DLD1 (cell line): ENCODE measurements around the gene DNM1L.

Experiments used
- in situ Hi-C: cut with HindIII; loops from 2 replicates; pipeline ENCODE4 v1.10.0; 2017; ENCODE audit warnings: low sequenced_read_pairs

DNM1L gene

DNA sequence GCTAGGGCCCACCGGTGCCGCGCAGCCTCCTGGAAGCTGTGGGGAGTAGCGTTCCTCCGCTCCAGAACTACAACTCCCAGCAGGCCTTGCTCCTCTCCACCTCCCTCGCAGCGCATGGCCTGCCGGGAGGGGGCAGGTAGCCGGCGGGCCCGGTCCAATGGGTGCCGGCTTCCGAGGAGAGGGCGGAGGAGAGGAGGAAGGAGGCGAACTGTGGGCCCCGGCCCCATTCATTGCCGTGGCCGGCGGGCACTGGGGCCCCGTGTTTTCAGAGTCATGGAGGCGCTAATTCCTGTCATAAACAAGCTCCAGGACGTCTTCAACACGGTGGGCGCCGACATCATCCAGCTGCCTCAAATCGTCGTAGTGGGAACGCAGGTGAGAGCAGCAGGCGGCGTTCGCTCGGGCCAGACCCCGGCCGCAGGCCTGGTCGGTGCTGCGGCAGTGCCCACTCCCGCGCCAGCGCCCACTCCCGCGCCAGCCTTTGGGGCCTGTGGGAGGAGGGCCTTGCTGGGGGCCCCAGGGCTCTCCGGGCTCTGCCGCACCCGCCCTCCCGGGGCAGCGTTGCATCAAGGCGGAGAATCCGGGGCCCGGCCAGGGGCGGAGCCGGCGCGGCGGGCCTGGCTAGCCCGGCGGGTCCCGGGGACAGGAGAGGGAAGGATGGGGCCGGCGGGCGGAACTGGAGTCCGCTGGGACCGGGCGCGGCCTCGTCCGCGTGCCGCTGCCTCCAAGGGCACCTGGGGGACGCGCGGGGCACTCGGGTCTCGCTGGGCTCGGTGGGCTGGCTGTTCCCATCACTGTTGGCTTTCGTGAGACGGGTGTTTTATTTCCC, at the start of gene DNM1L:
Gene DNM1L, plus strand, starts transcription at position 211 of the 829 bp plus-strand sequence. Its CDS starts 63 bp downstream, at position 274.
- in situ Hi-C loops: no loop called here

DNA sequence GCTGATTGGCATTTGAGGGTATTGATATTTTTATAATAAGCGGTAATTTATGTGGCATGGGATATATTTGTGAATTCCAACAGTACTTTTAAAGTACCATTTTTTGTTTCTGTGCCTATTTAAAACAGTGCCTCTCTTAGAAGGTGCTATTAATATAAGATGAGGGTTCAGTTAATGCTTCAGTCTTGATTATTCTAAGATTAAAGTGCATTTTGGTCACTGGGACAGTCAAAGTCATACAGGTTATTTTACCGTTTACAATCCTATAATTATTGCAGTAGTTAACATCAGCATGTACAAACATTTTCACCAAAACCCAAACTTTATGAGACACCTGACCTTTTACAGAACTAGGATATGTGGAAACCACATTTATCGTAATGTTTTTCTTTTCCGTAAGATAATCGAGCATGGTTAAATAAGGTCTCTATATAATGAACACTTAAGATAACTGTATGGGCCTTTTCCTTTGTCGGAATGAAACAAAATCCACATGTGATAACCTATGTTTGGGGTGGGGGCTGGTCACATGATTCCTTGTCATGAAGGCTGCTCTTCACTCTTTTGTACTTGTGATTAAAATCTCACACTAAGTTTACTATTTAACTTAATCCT, 37.7 kb upstream of the DNM1L start:
- in situ Hi-C loops: no loop called here

DNA sequence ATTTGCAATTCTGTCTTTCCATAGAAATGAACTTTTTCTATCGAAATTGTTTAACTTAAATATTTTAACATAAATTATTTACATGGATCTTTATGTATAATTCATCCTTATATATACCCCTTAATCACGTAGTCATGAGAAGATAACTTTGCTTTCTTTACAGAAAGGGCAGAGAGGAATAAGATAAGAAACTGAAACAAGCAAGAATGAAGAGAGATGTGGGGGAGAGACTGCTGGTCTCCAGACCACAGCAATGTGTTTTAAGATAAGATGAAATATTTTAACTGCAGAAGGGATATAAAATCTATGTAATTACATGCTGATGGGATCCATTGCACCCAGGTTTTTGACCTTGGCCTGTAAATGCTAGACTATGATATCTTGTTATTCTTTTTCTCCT, 34.7 kb upstream of the DNM1L start:
- in situ Hi-C loops: no loop called here

DNA sequence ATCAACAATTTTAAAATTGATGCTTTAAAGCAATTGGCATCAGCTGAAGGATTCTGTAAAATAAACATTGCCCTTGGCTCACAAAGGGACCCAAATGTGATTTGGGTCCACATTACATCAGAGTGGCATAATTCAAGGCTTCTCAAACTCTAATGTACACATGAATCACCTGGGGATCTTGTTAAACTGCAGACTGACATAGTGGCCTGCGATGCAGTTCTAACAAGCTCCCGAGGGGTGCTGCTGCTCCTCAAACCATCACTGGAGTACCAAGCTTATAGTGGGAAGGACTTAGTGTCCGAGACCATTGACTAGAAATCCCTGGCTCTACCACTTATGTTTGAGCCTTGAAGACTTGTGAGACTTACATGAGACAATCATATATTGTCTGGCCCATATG, 31.8 kb upstream of the DNM1L start:
- in situ Hi-C loops: no loop called here

DNA sequence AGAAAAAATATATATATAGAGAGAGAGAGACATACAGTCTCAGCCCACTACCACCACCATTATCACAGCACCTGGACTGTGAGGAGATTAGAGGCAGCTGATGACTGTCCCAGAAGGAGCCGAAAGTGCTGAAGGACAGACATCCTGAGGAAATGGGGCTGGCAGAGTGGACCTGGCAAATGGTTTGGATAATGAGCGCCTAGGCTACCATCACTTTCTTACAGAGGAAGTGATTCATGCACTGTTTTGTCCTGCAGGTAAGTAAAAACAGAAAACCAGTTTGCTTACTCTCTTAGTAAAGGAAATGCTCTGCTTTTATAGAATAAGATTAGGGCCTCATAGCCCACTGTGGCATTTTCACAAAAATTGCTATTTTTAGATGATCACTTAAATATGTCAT, 28.6 kb upstream of the DNM1L start:
- in situ Hi-C loops: no loop called here

DNA sequence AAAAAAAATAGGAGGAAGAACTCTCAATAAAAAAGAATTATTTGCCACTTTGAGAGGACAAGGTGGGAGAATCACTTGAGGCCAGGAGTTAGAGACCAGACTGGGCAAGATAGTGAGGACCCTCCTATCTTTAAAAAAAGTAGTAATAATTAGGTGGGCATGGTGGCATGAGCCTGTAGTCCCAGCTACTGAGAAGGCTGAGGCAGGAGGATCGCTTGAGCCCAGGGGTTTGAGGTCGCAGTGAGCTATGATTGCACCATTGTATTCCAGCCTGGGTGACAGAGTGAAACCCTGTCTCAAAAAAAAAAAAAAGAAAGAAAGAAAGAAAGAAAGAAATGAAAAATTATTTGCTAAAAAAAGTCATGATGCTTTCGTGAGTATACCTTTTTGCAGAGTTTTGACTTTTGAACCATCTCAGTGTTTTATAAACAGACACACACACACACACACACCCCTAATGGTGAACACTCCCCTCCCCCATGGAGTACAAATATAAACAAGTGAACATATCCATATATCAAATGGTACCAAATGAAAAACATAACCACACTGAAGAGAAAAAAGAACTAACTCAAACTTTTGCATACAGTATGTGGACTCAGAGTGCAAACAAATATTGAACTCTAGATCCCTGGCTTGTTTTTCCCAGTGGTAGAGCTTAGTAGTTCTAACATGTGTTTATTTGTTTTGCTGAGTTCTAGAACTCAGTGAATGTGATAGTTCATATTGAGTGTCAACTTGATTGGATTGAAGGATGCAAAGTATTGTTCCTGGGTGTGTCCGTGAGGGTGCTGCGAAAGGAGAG, 27.7 kb upstream of the DNM1L start:
- in situ Hi-C loops: no loop called here

DNA sequence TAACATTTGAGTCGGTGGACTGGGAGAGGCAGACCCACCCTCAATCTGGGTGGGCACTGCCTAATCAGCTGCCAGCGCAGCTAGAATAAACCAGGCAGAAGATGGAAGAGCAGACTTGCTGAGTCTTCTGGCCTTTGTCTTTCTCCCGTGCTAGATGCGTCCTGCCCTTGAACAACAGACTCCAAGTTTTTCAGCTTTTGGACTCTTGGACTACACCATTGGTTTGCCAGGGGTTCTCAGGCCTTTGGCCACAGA, 27.2 kb upstream of the DNM1L start:
- in situ Hi-C loops: no loop called here

DNA sequence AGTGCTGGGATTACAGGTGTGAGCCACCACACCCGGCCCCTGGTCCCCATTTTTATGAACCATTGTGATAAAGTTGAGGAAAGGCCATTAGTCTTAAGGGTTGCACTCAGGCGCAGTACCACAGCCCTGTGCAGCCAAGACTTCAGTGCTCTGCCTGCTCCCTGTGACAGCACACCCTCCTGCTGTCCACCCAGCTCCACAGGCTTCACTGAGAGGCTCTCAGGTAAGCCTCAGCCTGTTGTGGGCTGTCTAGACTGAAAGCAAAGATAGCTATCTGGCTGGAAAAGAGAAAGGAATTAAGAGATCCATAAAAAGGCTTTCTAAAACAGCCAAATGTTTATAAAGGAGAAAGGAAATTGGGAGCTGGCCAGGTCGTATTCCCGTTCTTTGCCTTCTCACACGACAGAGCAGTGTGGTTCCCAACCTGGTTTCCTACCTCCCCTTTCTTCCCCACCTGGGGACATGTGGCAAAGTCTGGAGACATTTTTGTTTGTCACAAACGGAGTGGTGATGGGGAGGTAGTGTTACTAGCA, 19.1 kb upstream of the DNM1L start:
- in situ Hi-C loops: no loop called here

DNA sequence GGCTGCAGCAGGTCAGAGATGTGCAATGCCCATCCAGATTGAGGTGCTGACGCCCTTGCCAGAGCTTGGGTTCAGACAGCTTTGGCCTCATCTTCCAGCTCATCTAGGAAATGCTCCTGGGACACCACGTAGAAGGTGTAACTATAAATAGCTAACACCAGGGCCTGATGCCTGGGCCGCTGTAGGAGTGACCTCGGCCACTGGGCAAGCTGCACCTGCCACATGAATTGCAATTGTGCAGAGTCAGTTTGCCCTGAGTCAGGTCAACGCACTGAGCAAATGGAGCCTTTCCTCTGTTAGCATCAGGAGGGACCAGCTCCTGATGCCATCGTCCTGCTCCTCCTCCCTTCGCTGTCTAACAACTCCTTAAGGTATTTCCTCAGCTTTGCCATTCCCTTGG, 17.4 kb upstream of the DNM1L start:
- in situ Hi-C loops: no loop called here

DNA sequence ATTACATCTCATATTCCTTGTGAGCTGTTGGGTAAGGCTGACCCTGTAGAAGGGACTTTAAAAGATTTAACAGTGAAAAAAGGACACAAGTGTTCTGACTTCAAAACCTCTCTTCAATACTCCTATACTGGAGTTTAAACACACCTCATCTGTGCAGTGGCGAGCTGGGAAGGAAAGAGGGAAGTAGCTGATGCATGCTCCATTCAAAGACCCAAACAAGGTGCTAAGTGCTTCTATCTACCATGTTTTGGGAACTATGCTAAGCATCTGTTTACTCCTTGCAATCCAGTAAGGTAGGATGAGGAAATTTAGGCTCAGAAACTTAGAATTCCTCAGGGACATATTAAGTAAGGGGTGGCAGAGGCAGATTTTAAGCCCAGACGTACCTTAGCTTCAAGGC, 16.4 kb upstream of the DNM1L start:
- in situ Hi-C loops: no loop called here

DNA sequence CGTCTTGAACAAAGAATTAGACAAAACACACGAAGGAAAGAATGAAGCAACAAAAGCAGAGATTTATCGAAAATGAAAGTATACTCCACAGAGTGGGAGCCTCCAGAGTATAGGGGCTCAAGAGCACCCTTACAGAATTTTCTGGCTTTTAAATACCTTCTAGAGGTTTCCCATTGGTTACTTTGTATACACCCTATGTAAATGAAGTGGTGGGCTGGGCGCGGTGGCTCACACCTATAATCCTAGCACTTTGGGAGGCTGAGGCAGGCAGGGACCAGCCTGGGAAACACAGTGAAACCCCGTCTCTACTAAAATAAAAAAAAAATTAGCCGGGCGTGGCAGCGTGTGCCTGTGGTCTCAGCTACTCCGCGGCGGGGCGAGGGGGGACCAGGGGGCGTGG, 13.1 kb upstream of the DNM1L start:
- in situ Hi-C loops: no loop called here

DNA sequence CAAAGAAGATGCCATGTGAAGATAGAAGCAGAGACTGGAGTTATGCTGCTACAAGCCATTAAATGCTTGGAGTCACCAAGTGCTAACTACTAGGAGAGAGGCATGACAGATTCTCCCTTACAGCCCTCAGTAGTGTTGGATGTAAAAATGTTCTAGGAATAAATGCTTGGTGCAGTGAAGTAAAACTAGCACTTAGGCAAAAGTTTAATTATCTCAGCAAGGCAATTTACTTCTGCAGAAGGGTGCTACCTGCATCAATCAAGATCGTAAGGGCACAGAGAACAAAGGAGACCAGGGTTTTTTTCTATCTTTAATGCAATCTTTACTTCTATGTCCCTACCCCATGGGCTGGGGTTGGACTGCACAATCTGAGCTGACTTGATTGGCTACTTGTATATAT, 9.5 kb upstream of the DNM1L start:
- in situ Hi-C loops: no loop called here

DNA sequence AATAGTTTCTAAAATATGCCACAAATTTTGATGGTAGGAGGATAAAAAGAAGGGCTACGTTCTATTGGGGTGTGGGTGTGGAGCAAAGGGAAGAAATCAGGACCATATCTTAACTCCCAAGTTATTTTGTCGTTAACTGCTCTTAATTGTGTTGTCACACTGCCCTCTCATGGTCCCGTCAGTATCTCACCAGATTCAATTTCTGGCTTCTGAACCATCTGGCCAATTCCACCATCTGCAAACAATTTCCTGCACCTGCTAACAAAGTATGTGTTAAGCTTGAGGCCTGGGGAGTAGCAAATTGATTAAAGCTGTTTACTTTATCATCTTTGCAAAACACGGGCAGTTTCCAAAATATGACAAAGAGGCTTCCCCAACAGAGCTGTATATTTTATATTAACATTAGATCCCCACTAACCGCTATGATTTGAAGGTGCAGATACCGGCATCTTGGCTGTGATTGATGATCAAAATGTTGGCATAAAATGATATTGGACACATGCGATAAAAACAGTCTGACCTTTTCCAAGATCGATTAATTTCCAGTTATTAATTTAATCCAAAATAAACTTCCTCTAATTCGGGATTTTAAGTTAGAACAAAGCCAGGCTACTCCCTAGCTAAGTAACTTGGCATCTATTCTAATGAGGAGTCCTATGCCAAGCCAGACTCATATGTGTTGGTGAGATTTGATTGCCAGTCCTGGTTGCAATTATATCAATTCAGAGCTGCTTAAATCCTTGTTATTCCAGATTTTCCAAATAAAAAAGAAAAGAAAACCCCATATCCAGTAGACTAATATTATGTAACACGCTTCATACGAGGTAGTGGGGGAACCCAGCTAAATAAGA, 6.9 kb upstream of the DNM1L start:
- in situ Hi-C loops: no loop called here

DNA sequence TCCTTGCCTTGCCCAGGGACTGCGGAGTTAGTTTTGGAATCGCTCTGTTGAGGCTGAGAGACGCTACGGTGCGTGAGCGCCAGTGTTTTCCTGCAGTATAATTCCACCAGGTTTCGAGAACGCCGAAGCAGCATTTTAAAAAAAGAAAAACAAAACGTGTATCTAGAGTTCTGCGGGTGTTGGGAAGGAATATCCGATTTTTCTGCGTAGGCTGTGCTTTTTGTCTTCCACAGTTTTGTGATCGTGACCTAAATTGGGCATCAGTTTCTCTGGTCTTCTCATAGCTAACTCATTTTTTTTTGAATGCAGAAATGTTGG, 778 bp downstream of the DNM1L start:
- in situ Hi-C loops: no loop called here

DNA sequence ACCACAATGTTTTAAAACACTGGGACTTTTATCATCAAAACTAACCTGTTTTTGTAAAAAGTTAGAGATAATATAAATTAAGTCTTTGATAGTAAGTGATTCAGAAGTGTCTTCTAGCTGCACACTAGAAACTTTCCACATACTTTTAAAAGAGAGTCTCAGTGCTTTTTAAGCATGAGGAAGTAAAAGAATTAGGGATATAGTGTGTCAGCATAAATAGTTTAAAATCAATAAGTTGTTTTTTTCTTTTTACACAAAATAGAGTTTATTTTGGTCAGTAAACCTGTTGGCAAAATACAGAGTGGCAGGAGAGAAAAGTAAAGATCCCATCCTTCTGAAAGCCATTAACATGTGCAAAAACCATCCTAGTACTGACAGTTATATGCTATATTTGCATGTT, 1.7 kb downstream of the DNM1L start:
- in situ Hi-C loops: no loop called here

DNA sequence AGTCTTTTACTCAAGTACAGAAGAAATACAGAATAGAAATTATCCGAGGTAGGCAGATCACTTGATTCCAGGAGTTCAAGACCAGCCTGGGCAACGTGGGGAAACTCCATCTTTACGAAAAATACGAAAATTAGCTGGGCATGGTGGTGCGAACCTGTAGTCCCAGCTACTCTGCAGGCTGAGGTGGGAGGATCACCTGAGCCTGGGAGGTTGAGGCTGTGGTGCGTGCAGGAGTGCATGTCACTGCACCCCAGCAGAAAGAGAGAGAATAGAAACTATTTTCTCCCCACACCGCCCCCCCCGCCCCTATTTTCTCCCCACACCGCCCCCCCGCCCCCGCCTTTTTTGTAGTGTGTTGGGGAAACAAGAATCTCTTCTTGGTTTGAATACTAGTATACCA, 2.2 kb downstream of the DNM1L start:
- in situ Hi-C loops: no loop called here

DNA sequence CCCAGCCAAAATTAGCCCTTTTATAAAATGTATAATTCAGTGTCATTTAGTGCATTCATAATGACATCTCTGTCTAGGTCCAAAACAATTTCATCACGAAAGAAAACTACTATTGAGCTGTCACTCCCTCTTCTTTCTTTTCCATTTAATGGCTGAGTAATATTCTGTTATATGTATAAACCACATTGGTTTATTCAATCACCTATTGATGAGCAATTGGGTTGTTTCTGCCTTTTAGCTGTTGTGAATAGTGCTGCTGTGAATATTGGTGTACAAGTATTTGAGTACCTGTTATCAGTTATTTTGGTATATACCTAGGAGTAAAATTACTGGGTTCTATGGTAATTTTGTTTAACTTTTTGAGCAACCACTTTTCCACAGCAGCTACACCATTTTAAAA, 7.2 kb downstream of the DNM1L start:
- in situ Hi-C loops: no loop called here

DNA sequence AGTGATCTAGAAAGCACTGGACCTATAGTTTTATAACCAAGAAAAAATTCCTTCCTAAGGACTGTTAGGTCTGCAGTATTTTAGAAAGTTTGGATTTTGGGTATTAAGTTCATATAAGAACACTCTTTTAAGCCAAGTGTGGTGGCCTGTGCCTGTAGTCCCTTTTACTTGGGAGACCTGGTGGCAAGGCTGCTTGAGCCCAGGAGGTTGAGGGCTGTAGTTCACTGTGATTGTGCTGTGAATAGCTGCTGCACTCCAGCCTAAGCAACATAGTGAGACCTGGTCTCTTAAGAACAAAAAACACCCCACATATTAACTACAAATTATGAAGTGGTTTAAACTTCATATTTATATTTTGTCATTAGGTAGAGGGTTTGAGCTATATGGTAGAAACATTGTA, 9.7 kb downstream of the DNM1L start:
- in situ Hi-C loops: no loop called here

DNA sequence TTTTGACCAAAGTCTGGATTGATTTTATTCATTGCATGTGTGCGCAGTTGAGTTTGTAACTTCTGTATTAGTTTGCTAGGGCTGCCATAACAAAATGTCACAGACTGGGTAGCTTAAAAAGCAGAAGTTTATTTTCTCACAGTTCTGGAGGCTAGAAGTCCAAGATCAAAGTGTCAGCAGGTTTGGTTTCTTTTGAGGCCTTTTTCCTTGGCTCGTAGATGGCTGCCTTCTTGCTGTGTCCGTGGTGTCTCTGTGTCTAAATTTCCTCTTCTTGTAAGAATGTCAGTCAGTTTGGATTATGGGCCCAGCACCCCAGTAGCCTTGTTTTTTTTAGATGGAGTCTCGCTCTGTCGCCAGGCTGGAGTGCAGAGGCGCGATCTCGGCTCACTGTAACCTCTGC, 11.8 kb downstream of the DNM1L start:
- in situ Hi-C loops: no loop called here

DNA sequence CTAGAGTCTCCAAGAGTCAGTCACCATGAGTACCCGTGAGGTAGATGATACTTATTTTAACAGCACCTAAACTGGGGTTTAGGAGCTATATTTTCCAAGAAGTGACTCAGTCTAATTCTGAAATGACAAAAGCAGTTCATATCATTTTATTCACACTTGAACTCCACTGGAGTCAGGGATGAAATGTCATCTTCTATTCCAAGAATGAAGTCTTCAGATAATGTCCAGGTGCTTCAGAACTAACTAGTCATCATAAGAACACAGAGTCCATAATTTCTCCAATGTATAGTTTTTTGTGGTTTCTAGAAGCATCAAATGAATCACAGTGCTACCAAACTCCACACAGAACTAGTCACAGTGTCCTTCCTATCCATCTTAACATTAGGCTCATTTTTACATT, 13.3 kb downstream of the DNM1L start:
- in situ Hi-C loops: no loop called here

DNA sequence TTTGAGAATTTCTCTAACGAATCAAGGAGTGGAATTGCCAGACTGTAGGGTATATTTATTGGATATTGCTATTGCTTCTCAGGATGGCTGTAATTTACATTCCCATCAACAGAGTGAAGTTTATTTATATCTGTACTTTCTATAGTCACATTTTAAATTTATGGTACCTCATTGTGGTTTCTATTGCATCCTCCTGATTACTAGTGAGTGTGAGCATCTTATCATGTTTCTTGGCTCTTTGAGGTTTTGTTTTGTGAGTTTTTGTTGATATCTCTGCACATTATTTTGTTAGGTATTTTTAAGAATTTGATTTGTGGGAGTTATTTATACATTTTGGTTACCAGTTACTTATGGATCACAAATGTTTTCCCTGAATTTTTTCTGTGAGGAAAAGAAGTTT, 13.9 kb downstream of the DNM1L start:
- in situ Hi-C loops: no loop called here
